ENCODE results near the gene SSBP3.

Gene SSBP3

GRCh38 chr1:54375712-54376429, 30.3 kb downstream of the SSBP3 start:
- no peak for TF ChIP-seq CTBP1 (IDR thresholded peaks at IDR 0.05; ENCODE audit: borderline replicate concordance)
- ChIA-PET POLR2A (no interaction called here), CTCF (no interaction called here)
- no peak for DNase-seq (ENCODE audit: extremely low spot score)

DNA sequence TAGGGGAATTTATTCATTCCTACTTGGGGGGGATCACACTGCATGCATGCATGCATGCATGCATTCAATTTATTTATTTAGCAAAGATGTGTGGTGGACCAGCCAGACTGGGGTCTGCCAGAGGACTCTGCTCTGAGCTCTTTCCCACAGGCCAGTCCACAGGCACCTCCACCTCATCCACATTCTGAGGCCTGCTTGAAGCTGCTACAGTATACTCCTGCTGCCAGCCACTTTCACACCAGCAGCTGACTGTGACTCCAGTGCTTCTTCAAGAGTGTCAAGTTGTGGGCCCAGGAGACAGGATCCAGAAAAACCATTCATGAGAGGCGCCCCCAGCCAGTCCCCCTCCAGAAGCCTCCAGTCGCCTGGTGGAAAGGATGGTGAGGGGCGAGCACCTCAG, 30.9 kb downstream of the SSBP3 start:
- CTCF ChIA-PET = no interaction called here
- POLR2A ChIA-PET = no interaction called here
- TF ChIP-seq ARNT (IDR thresholded peaks at IDR 0.05) (no peak), CTBP1 (IDR thresholded peaks at IDR 0.05; ENCODE audit: borderline replicate concordance) (no peak), FOXK2 (IDR thresholded peaks at IDR 0.05) (no peak), SUZ12 (IDR thresholded peaks at IDR 0.05) (no peak)
- no peak for DNase-seq (ENCODE audit: extremely low spot score)

- TF ChIP-seq TARDBP (IDR thresholded peaks at IDR 0.05) = no peak
- TF ChIP-seq CTBP1 (IDR thresholded peaks at IDR 0.05; ENCODE audit: borderline replicate concordance) = no peak
- TF ChIP-seq FOXK2 (IDR thresholded peaks at IDR 0.05) = no peak
- TF ChIP-seq FOXM1 (IDR thresholded peaks at IDR 0.05; ENCODE audit: borderline replicate concordance) = no peak
- no peak for TF ChIP-seq LEF1 (IDR thresholded peaks at IDR 0.05; ENCODE audit: borderline replicate concordance)
- no peak for TF ChIP-seq HDGF (IDR thresholded peaks at IDR 0.05; ENCODE audit: borderline replicate concordance)
- no peak for TF ChIP-seq NFRKB (IDR thresholded peaks at IDR 0.05)
- no peak for TF ChIP-seq PKNOX1 (IDR thresholded peaks at IDR 0.05)
- TF ChIP-seq ELF4 (IDR thresholded peaks at IDR 0.05) = no peak
- no peak for TF ChIP-seq ZNF384 (IDR thresholded peaks at IDR 0.05)
- no peak for TF ChIP-seq ARNT (IDR thresholded peaks at IDR 0.05)
- TF ChIP-seq SUZ12 (IDR thresholded peaks at IDR 0.05) = no peak
- TF ChIP-seq L3MBTL2 (conservative IDR thresholded peaks at IDR 0.05) = no peak
- TF ChIP-seq BHLHE40 (IDR thresholded peaks at IDR 0.05; ENCODE audit: borderline replicate concordance) = no peak
- TF ChIP-seq FOXA1 (IDR thresholded peaks at IDR 0.05) = no peak
- no peak for TF ChIP-seq SP1 (IDR thresholded peaks at IDR 0.05)
- POLR2A ChIA-PET = no interaction called here
- DNase-seq (ENCODE audit: extremely low spot score) = no peak
- CTCF ChIA-PET = no interaction called here
Measured at GRCh38 chr1:54374766-54375165, 31.4 kb downstream of the SSBP3 start.

DNA sequence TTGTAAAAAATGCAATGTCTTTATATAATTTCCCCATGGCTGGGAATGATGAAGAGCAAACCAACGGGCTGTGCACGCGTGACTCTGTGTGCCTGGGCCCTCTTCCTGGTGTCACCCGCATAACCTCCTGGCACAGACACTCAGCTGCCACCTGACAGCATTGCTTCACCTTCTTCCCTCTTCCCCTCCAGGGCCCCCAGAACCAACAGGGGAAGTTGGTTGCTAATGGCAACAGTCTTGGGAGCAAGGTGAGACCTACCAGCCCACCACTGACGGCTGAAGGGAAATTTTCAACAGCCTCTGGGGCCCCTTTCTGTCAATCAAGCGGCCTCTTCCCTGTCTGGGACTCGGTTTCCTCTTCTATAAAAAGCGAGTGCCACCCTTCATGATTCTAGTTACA, 33.2 kb downstream of the SSBP3 start:
- ChIA-PET CTCF (no interaction called here), POLR2A (no interaction called here)
- TF ChIP-seq NFRKB (IDR thresholded peaks at IDR 0.05) (no peak), HDGF (IDR thresholded peaks at IDR 0.05; ENCODE audit: borderline replicate concordance) (no peak), FOXK2 (IDR thresholded peaks at IDR 0.05) (no peak), ELF4 (IDR thresholded peaks at IDR 0.05) (no peak), L3MBTL2 (conservative IDR thresholded peaks at IDR 0.05) (no peak), TARDBP (IDR thresholded peaks at IDR 0.05) (no peak), FOXM1 (IDR thresholded peaks at IDR 0.05; ENCODE audit: borderline replicate concordance) (no peak), FOXA1 (IDR thresholded peaks at IDR 0.05) (no peak), ZNF384 (IDR thresholded peaks at IDR 0.05) (no peak), PKNOX1 (IDR thresholded peaks at IDR 0.05) (no peak), BHLHE40 (IDR thresholded peaks at IDR 0.05; ENCODE audit: borderline replicate concordance) (no peak), SP1 (IDR thresholded peaks at IDR 0.05) (no peak), SUZ12 (IDR thresholded peaks at IDR 0.05) (no peak), CTBP1 (IDR thresholded peaks at IDR 0.05; ENCODE audit: borderline replicate concordance) (no peak), LEF1 (IDR thresholded peaks at IDR 0.05; ENCODE audit: borderline replicate concordance) (no peak), ARNT (IDR thresholded peaks at IDR 0.05) (no peak)
- no peak for DNase-seq (ENCODE audit: extremely low spot score)

DNA sequence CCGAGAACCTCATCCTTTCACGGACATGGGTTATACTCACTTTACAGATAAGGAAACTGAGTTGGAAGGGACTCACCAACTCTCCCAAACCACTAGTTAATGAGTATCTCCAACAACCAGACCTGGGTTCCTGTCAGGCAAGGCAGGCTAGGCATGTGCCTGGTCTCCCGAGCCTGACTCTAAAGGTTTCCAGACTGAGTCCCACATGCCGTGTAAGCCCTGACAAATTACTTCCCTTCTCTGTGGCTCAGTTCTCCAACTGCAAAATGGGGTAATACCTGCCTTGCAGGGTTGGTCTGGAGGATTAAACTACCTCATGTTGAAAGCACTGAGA, 34.3 kb downstream of the SSBP3 start:
- ChIA-PET CTCF (no interaction called here), POLR2A (no interaction called here)
- no peak for DNase-seq (ENCODE audit: extremely low spot score)
- TF ChIP-seq LEF1 (IDR thresholded peaks at IDR 0.05; ENCODE audit: borderline replicate concordance) = no peak
- TF ChIP-seq NFRKB (IDR thresholded peaks at IDR 0.05) = no peak
- no peak for TF ChIP-seq L3MBTL2 (conservative IDR thresholded peaks at IDR 0.05)
- no peak for TF ChIP-seq ELF4 (IDR thresholded peaks at IDR 0.05)

DNA sequence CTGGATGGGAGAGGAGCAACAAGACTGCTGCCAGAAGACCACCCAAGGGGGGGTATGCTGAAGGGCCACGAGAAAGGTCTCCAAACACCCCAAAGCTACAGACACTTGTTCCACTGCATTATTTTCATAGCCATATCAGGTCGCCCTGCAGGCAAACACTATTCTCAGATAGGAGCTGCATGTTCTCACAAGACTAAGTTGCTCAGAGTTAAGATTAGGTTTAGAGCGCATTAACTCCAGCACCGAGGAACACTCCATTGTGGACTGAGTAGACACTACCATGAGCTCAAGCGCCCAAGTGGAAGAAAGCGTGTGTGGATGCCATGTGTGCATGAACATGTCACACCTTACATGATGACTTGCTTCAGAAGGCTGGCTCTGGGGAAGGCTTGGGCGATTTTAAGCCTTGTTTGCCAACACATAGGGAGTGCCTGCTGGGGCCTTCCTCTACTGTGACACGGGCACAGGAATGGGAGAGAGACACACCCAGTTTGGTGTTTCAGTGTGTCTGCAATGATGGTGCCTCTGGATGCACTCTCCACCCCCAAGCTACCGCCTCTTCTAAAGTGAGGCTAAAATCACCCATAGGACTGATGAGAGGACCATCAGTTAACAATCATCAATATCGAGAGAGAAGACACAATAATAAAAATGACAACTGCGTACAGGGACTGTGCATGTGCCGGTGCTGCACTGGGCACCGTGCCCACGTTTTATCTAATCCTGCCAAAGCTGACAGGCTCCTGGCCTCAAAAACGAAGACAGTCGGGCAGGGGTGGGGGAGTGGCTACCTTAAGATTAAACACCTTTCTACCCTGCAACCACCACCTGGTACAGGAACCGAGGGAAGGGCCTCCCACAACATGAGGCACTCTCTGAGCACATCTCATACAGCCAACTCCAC, 34.9 kb downstream of the SSBP3 start:
- ChIA-PET CTCF (no interaction called here), POLR2A (interaction anchor here (1.4 kb wide), 1 partner anchor 10 kb away, joined by 4 read pairs; no protein-coding TSS in a partner anchor)
- TF ChIP-seq NFRKB (IDR thresholded peaks at IDR 0.05) = no peak
- TF ChIP-seq SUZ12 (IDR thresholded peaks at IDR 0.05) = no peak
- no peak for TF ChIP-seq SP1 (IDR thresholded peaks at IDR 0.05)
- TF ChIP-seq FOXA1 (IDR thresholded peaks at IDR 0.05) = no peak
- TF ChIP-seq FOXK2 (IDR thresholded peaks at IDR 0.05) = no peak
- no peak for TF ChIP-seq CTBP1 (IDR thresholded peaks at IDR 0.05; ENCODE audit: borderline replicate concordance)
- TF ChIP-seq ELF4 (IDR thresholded peaks at IDR 0.05) = no peak
- no peak for DNase-seq (ENCODE audit: extremely low spot score)

Data from HEK293T (cell line).